ENCODE data around the gene PPP1R36.
A peak's percentile ranks its signal among the peaks of the same experiment; 100 is the strongest.
"Not testable (repeated sequence)": the region's sequence is repeated elsewhere in the genome, so short reads cannot be mapped to it uniquely, and the experiment has no call there.

PPP1R36 gene

GRCh38 chr14:64520699-64521098 lies 29.1 kb upstream of the PPP1R36 start:
- DNase-seq (ENCODE audit: low spot score): no peak

GRCh38 chr14:64522591-64523355 lies 27.0 kb upstream of the PPP1R36 start:
- DNase-seq (ENCODE audit: low spot score): no peak

GRCh38 chr14:64525354-64525753 lies 24.4 kb upstream of the PPP1R36 start:
- DNase-seq (ENCODE audit: low spot score): no peak

DNA sequence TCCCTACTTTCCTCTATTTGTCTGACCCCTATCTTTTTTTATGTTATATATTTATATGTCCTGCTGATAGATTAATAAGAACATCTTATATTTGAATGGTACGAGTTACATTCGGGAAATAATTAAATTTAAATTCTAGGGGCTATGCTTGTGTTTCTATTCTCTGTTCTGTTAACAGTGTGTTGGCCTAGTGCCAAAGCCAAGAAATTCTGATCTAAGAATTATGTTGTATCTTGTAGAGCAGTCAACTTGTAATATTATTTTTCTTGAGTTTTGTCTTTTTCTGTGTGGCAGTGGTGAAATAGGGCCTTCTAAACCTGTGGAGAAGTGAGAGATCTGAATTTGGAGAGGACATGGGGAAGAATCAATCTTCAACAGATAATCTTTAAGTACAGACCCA lies 18.2 kb upstream of the PPP1R36 start:
- DNase-seq (ENCODE audit: low spot score): no peak

DNA sequence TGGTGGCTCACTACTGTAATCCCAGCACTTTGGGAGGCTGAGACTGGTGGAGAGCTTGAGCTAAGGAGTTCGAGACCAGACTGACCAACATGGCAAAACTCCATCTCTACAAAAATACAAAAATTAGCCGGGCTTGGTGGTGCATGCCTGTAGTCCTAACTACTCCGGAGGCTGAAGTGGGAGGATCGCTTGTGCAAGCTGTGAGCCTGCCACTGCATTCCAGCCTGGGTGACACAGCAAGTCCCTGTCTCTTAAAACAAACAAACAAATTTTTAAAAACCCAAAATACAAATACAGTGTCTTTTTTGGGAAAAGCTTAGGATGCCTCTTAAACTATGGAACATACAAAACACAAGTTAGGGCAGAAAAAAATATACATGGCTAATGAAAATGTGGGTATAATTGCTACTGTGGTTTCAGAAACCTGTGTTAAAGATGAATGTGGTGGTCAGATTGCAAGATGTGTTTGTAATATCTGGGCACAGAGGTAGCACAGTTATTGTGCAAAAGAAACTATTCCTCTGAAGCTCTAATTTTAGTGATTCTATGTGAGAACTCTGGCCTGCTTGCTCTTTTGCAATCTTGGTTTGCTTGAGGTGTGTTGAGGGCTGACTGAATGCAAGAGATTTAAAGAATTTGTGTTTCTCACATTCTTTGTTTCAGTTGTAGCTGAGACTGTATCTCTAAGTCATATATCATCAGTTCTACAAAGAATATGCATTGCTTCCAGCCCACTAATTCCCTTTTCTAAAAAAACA lies 13.1 kb upstream of the PPP1R36 start:
- DNase-seq (ENCODE audit: low spot score): no peak

GRCh38 chr14:64540208-64541202 lies 9.3 kb upstream of the PPP1R36 start, which contains the start of gene HSPA2:
Gene HSPA2 (plus strand): TSS chr14:64540741. CDS start chr14:64540850, 109 bp downstream.
- DNase-seq (ENCODE audit: low spot score): peak; percentile 97

- no peak for DNase-seq (ENCODE audit: low spot score)
Measured at GRCh38 chr14:64541261-64541971, 8.3 kb upstream of the PPP1R36 start.

DNA sequence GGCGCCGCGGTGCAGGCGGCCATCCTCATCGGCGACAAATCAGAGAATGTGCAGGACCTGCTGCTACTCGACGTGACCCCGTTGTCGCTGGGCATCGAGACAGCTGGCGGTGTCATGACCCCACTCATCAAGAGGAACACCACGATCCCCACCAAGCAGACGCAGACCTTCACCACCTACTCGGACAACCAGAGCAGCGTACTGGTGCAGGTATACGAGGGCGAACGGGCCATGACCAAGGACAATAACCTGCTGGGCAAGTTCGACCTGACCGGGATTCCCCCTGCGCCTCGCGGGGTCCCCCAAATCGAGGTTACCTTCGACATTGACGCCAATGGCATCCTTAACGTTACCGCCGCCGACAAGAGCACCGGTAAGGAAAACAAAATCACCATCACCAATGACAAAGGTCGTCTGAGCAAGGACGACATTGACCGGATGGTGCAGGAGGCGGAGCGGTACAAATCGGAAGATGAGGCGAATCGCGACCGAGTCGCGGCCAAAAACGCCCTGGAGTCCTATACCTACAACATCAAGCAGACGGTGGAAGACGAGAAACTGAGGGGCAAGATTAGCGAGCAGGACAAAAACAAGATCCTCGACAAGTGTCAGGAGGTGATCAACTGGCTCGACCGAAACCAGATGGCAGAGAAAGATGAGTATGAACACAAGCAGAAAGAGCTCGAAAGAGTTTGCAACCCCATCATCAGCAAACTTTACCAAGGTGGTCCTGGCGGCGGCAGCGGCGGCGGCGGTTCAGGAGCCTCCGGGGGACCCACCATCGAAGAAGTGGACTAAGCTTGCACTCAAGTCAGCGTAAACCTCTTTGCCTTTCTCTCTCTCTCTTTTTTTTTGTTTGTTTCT lies 7.6 kb upstream of the PPP1R36 start:
- no peak for DNase-seq (ENCODE audit: low spot score)

DNA sequence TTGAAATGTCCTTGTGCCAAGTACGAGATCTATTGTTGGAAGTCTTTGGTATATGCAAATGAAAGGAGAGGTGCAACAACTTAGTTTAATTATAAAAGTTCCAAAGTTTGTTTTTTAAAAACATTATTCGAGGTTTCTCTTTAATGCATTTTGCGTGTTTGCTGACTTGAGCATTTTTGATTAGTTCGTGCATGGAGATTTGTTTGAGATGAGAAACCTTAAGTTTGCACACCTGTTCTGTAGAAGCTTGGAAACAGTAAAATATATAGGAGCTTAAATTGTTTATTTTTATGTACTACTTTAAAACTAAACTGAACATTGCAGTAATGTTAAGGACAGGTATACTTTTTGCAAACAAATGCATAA lies 6.9 kb upstream of the PPP1R36 start:
- no peak for DNase-seq (ENCODE audit: low spot score)

DNA sequence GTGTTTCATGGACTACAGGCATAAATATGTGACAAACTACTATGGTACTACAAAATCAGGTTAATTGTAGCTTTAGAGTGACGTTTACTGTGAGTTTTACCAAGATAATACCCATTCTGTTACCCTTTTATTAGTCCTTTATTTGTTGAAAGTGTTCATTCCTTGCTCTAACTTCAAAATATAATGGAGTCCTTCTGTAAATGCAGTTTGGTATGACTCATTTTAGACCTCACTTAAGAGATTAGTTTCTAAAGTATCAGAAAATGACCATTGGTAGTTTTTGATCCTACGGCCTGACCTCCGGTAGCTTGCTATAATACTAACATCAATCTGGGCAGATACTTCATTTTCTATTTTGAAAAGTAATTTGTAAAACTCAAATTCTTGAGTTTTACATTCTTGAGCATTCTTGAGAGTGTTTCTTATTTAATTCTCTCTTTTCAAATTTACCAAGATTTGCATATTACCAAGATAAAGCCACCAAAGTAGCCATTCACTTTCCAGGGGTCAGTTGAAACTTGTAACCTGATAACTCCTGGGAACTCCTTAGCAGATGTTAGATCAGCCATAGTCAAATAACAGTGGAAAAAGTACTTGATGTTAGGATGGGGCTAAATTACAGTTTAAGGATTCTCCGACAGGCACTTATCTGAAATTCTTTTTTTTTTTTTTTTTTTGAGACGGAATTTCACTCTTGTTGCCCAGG lies 5.0 kb upstream of the PPP1R36 start:
- no peak for DNase-seq (ENCODE audit: low spot score)

- DNase-seq (ENCODE audit: low spot score): no peak
Measured at GRCh38 chr14:64549016-64549415, 745 bp upstream of the PPP1R36 start.

GRCh38 chr14:64550621-64551333 lies 1.0 kb downstream of the PPP1R36 start:
- no peak for DNase-seq (ENCODE audit: low spot score)

- no peak for DNase-seq (ENCODE audit: low spot score)
Measured at GRCh38 chr14:64554556-64554955, 4.8 kb downstream of the PPP1R36 start.

DNA sequence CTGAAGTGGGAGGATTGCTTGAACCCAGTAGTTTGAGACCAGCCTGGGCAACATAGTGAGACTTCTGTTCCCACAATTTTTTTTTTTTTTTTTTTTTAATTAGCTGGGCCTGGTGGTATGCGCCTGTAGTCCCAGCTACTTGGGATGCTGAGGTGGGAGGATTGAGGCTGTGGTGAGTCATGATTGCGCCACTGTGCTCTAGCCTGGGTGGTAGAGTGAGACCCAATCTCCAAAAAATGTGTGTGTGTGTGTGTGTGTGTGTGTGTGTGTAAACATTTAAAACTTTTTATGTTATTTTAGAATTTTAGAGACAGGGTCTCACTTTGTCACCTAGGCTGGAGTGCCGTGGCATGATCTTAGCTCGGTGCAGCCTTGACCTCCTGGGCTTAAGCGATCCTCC lies 6.8 kb downstream of the PPP1R36 start:
- DNase-seq (ENCODE audit: low spot score): no peak

GRCh38 chr14:64558216-64558615 lies 8.5 kb downstream of the PPP1R36 start:
- not testable (repeated sequence) for DNase-seq (ENCODE audit: low spot score)

- no peak for DNase-seq (ENCODE audit: low spot score)
Measured at GRCh38 chr14:64561631-64562030, 11.9 kb downstream of the PPP1R36 start.

- DNase-seq (ENCODE audit: low spot score): no peak
Measured at GRCh38 chr14:64562436-64562835, 12.7 kb downstream of the PPP1R36 start.

DNA sequence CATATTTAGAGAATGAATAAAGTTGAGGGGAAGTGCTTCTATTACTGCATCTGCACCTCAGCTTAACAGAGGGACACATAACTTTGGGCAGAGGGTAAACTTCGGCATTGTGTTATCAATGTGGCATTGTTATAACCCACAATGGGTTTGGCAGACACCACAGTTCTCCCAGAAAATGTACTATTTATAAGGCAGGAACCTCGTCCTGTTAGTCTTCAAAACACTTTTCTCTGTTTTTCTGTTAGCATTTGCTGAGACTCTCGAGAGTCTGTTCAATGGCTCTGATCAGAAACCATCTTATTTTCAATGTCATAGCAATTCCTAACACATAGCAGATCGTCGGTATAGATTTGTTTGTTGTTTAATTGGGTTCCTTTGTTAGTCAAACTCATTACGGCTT lies 13.9 kb downstream of the PPP1R36 start:
- DNase-seq (ENCODE audit: low spot score): no peak

GRCh38 chr14:64566651-64567122 lies 16.9 kb downstream of the PPP1R36 start:
- no peak for DNase-seq (ENCODE audit: low spot score)

Measured in CD4-positive, alpha-beta T cell treated with Interleukin-15 for 4 hours (primary cell).